ENCODE data around the gene THSD7A.

THSD7A gene

DNA sequence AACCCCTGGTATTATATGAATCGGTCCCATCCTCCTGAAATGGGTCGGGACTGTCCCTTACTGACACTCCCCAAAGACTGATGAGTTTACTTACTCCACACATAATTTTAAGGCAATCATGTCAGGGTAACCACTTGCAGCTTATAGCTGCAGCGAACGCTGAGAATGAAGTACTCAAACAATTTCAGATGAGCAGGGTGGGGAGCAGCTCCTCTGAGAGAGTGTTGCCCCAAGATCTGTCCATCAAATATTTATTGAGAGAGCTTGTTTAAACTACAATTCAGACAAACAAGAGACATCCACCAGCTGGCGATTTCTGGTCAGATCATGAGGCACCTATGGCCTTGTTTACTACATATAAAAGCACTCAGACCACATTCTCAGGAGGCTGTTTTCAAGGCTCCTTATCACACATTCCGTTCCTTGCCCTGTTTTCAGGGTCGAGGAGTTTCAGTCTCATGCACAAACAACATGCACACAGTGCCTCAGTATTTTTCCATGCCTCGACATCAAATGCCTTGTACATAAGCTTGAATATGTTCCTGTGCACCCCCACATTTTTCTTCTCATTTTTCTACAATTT is 80.1 kb downstream of the THSD7A start:
- TF ChIP-seq, protein P1, sequence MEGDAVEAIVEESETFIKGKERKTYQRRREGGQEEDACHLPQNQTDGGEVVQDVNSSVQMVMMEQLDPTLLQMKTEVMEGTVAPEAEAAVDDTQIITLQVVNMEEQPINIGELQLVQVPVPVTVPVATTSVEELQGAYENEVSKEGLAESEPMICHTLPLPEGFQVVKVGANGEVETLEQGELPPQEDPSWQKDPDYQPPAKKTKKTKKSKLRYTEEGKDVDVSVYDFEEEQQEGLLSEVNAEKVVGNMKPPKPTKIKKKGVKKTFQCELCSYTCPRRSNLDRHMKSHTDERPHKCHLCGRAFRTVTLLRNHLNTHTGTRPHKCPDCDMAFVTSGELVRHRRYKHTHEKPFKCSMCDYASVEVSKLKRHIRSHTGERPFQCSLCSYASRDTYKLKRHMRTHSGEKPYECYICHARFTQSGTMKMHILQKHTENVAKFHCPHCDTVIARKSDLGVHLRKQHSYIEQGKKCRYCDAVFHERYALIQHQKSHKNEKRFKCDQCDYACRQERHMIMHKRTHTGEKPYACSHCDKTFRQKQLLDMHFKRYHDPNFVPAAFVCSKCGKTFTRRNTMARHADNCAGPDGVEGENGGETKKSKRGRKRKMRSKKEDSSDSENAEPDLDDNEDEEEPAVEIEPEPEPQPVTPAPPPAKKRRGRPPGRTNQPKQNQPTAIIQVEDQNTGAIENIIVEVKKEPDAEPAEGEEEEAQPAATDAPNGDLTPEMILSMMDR (IDR thresholded peaks at IDR 0.05; ENCODE audit: insufficient read depth, low read length, missing control alignments): no peak
- no peak for DNase-seq (ENCODE audit: low read depth, low spot score)
- CTCF ChIA-PET: no interaction called here
- H3K4me3 ChIP-seq (ENCODE audit: low read depth, low read length): no peak overlapping the region
- POLR2A ChIA-PET: no interaction called here

DNA sequence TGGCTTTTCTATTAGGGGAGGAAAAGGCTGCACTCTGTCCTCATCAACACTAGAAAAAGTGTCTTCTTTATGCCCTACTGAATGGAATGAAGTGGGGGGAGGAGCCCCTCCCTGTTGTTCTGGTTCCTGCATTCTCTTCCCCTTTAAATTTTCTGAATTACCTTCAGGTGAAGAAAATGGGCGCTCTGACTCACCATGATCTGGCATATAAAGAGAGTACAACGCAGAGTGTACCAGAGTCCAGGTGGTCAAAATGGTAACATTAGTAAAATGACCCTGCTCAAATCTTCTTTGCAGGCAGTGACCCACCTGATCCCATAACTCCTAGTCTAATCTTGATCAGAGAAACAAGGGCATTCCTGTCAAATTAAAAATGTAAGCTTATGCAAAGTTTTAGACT is 80.7 kb downstream of the THSD7A start:
- no peak overlapping the region for H3K4me3 ChIP-seq (ENCODE audit: low read depth, low read length)
- POLR2A ChIA-PET: no interaction called here
- CTCF ChIA-PET: no interaction called here
- DNase-seq (ENCODE audit: low read depth, low spot score): no peak
- TF ChIP-seq, protein P1 (IDR thresholded peaks at IDR 0.05; ENCODE audit: insufficient read depth, low read length, missing control alignments): no peak

DNA sequence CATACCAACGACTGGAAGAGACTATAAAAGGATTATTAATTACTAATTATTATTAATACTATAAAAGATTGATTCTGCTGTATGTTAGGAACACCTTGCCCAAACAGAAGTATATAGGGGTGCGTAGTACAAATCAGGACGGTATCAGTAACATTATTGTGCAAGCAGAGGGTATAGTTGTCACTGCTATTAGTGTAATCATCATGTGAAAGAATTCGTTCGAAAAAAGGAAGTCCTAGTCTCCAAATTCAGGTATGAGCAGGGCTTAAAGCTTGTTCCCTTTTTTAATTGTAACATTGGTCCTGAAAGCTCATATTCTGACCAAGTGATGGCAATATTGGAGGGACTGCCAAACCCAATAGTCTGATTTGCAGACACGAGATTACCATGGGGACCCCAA is 81.8 kb downstream of the THSD7A start:
- ChIA-PET POLR2A (no interaction called here), CTCF (no interaction called here)
- H3K4me3 ChIP-seq (ENCODE audit: low read depth, low read length): no peak overlapping the region
- DNase-seq (ENCODE audit: low read depth, low spot score): no peak
- TF ChIP-seq, protein P1 (IDR thresholded peaks at IDR 0.05; ENCODE audit: insufficient read depth, low read length, missing control alignments): no peak

DNA sequence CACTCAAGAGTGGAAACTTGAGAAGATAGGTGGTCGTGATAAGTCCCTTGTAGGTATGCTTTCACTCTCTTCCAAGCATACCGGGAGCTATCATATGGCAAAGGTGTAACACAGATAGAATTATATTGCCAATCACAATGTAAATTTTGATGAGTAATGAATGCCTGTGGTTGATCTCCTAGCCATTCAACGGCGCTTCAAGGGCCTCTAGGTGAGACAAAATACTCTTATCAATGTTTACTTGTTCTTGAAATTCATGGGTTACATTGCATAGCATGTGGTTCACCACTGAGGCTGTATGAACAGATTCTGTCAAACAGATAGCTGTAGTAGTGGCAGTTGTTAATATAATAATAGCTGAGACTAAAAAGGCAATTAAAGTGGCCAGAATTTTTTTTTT is 82.4 kb downstream of the THSD7A start:
- POLR2A ChIA-PET: no interaction called here
- CTCF ChIA-PET: no interaction called here
- TF ChIP-seq, protein P1 (IDR thresholded peaks at IDR 0.05; ENCODE audit: insufficient read depth, low read length, missing control alignments): no peak
- no peak for DNase-seq (ENCODE audit: low read depth, low spot score)
- H3K4me3 ChIP-seq (ENCODE audit: low read depth, low read length): no peak overlapping the region

DNA sequence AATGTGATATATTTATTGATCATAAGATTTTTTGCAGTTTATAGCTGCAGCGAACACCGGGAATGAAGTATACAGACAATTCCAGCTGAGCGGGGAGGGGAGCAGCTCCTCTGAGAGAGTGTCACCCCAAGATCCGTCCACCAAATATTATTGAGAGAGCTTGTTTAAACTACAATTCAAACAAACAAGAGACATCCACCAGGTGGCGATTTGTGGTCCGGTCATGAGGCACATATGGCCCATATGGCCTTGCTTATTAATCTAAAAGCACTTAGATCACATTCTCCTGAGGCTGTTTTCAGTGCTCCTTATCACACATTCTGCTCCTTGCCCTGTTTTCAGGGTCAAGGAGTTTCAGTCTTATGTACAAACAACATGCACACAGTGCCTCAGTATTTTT is 83.1 kb downstream of the THSD7A start:
- POLR2A ChIA-PET: no interaction called here
- no peak overlapping the region for H3K4me3 ChIP-seq (ENCODE audit: low read depth, low read length)
- TF ChIP-seq, protein P1 (IDR thresholded peaks at IDR 0.05; ENCODE audit: insufficient read depth, low read length, missing control alignments): no peak
- no peak for DNase-seq (ENCODE audit: low read depth, low spot score)
- CTCF ChIA-PET: no interaction called here

DNA sequence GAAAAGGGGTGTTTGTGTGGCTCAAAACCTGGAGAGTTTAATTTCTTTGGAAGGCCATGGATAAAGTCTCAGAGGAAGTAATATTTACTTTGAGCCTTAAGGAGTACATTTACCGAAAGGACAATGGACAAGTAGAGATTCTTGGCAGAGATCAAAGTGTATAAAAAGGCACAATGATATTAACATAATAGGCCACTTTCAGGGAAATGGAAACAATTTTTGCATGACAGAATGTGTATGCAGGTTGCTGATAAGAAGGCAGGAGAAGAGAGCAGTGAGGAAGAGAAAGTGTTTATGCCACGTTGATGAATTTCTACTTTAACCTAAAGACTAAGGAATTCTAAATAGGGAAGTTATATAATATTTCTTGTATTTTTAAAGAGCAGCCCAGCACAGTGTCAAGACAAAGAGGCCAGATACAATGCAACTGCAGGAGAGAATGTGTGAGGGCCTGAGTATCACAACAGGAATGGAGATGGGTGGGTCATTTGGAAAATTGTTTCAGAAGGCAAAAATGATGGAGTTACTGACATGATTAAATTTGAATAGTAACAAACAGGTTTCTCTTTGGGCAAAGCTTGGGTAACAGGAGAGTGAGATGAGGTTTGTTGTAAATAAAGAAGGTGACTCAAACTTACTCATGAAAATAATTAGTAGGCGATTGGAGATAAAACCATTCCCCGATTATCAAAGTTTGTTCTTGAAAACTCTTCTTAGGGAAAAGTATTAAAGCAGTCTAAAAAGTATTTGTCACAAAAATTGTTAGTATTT is 84.1 kb downstream of the THSD7A start:
- no peak for DNase-seq (ENCODE audit: low read depth, low spot score)
- ChIA-PET CTCF (no interaction called here), POLR2A (no interaction called here)
- TF ChIP-seq, protein P1 (IDR thresholded peaks at IDR 0.05; ENCODE audit: insufficient read depth, low read length, missing control alignments): no peak
- H3K4me3 ChIP-seq (ENCODE audit: low read depth, low read length): no peak overlapping the region
